Purkinje cell (primary cell): ENCODE data around the gene TTC39A. TPM values are rescaled to one million over a fixed set of nuclear protein-coding genes. Genes with fewer than 3 reads are reported as not detected.

Experiments
- polyA plus RNA-seq: library from polyadenylated mRNA; unstranded; fragments of >200 nt; fragmentation: Nextera tagmentation; gene quantifications from 2 replicates; pipeline ENCODE4 v1.2.1, GENCODE V29; 2014

TTC39A gene
- 2.2 and 6.9 TPM in 2 replicates for polyA plus RNA-seq

DNA sequence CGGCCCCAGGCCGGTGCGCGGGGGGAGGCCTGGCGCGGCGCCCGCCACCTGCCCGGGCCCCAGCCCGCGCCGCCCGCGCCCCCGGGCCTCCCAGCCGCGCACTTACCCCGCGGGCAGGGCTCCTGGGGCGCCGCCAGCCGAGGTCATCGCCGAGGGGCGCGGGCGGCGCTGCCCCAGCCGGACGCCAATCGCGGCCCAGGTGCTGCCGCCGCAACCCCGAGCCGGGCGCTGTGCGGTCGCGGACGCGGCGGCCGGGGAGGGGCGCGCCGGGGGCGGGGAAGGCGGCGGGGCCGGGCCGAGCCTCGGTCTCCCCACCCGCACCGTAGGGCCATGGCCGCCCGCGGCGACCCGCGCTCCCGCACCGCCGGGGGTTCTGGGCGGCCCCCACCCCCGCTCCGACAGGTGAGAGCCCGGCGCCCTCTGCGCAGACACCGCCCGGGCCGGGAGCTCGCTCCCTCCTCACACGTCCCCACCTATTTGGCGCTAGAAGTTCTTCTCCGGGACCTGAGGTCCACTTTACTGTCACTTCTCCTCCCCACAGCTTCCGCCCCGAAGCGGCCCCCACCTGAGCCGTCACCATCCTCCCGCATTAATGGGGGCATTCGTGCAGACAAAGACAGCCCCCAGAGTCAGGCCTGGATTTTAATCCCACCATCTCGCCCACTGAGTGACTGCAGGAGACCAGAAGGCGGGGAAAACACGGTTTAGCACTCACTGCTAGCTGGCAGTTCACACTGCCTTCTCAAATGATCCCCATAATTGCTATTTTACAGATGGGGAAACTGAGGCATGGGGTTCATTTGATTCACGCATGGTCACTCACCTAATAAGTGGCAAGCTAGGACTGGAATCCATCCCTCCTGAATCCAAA lies at the start of gene TTC39A:
Gene TTC39A (minus strand): TSS at position 232 of the 871 bp plus-strand sequence. CDS start 85 bp downstream, at position 147.

Other genes starting within 250 kb of the TTC39A start
- not detected in 2 replicates for gene C1orf185, start 228.3 kb downstream of the TTC39A start, polyA plus RNA-seq
- 77.3 and 87.0 TPM in 2 replicates for gene RNF11, start 94.3 kb downstream of the TTC39A start, polyA plus RNA-seq
- gene EPS15, start 188.7 kb upstream of the TTC39A start, polyA plus RNA-seq = 74.0 and 113 TPM in 2 replicates